GM23248 (cell line): ENCODE results near the gene PPP1R3E.

Experiments
- EZH2 ChIP-seq: fragments of 200-600 bp; sonication (generic); IDR thresholded peaks from 2 replicates; pipeline ENCODE4 v1.6.1; 2018; ENCODE audit warnings: antibody characterized with exemption, mild to moderate bottlenecking; ENCODE audit not compliant: insufficient read depth, poor library complexity, severe bottlenecking
- EZH2phosphoT487 ChIP-seq: fragments of 200-600 bp; sonication (generic); IDR thresholded peaks from 2 replicates; pipeline ENCODE4 v1.6.1; 2018; ENCODE audit warnings: antibody characterized with exemption, moderate library complexity, mild to moderate bottlenecking, low read depth; ENCODE audit not compliant: insufficient read depth

DNA sequence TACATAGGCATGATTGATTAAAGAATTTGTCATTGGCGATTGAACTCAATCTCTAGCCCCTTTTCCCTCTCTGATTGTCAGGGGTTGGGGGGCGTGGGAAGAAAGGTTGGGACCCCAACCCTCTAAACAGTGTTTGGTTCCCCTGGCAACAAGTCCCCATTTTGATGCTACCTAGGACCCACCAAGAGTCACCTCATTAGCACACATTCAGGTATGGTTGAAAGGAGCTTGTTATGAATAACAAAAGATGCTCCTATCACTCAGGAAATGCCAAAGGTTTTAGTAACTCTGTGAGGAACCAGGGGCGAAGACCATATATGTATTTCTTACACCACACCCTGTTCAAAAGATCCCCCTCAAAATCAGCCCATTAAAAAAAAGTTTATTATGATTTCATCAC, 50.7 kb downstream of the PPP1R3E start:
- TF ChIP-seq EZH2: no peak
- TF ChIP-seq EZH2phosphoT487: no peak
